ENCODE measurements around the gene GPR183.

- TF ChIP-seq CTCF (IDR thresholded peaks at IDR 0.05 in 2 of 3, conservative IDR thresholded peaks at IDR 0.05 in 1 of 3; ENCODE audit: borderline replicate concordance in 1 of 3, insufficient read depth in 1 of 3, low read depth in 2 of 3, low read length in 2 of 3), result no peak
- peak; percentile 84 for TF ChIP-seq MAX (IDR thresholded peaks at IDR 0.05)
Observed at GRCh38 chr13:99314640-99315176, 7.5 kb upstream of the GPR183 start.

All from HCT116 (cell line).